Embryonic facial prominence (tissue), 1 donor: Measurements from ENCODE around the gene MYL3.

Source experiments
- DNase-seq: peaks from one replicate; pipeline ENCODE4 v3.0.0-alpha.2; 2016; ENCODE audit errors: extremely low spot score

Gene MYL3

GRCh38 chr3:46899151-46900006 lies 36.1 kb upstream of the MYL3 start:
- DNase-seq: no peak

- DNase-seq: no peak
These were observed 35.3 kb upstream of the MYL3 start for GRCh38 chr3:46898321-46899150.

- DNase-seq: no peak
These were observed 34.6 kb upstream of the MYL3 start for GRCh38 chr3:46897829-46898320.

GRCh38 chr3:46897031-46897430 lies 33.8 kb upstream of the MYL3 start:
- no peak for DNase-seq

- no peak for DNase-seq
These were observed 33.1 kb upstream of the MYL3 start for GRCh38 chr3:46896386-46896785.

- no peak for DNase-seq
These were observed 32.5 kb upstream of the MYL3 start for GRCh38 chr3:46895761-46896160.

- DNase-seq: no peak
These were observed 32.0 kb upstream of the MYL3 start for GRCh38 chr3:46895204-46895660.

- DNase-seq: no peak
These were observed 31.0 kb upstream of the MYL3 start for GRCh38 chr3:46894256-46894655.

- no peak for DNase-seq
These were observed 30.5 kb upstream of the MYL3 start for GRCh38 chr3:46893763-46894162.

- DNase-seq: no peak
These were observed 30.0 kb upstream of the MYL3 start for GRCh38 chr3:46893146-46893748.

GRCh38 chr3:46892285-46893145 lies 29.3 kb upstream of the MYL3 start:
- DNase-seq: no peak

GRCh38 chr3:46891132-46891531 lies 27.9 kb upstream of the MYL3 start:
- no peak for DNase-seq

- DNase-seq: no peak
These were observed 26.9 kb upstream of the MYL3 start for GRCh38 chr3:46890132-46890531.

GRCh38 chr3:46889381-46890110 lies 26.3 kb upstream of the MYL3 start:
- no peak for DNase-seq

- DNase-seq: no peak
These were observed 25.5 kb upstream of the MYL3 start for GRCh38 chr3:46888705-46889104.

GRCh38 chr3:46887980-46888494 lies 24.8 kb upstream of the MYL3 start:
- no peak for DNase-seq

- no peak for DNase-seq
These were observed 22.4 kb upstream of the MYL3 start for GRCh38 chr3:46885612-46886011.

GRCh38 chr3:46884929-46885328 lies 21.7 kb upstream of the MYL3 start:
- no peak for DNase-seq

GRCh38 chr3:46884427-46884826 lies 21.2 kb upstream of the MYL3 start:
- DNase-seq: no peak

GRCh38 chr3:46883830-46884185 lies 20.6 kb upstream of the MYL3 start:
- no peak for DNase-seq
